ENCODE measurements around the gene ARHGAP6.
"Not testable (repeated sequence)": the region's sequence is repeated elsewhere in the genome, so short reads cannot be mapped to it uniquely, and the experiment has no call there.

The ARHGAP6 gene

GRCh38 chrX:11647138-11647537, 18.6 kb downstream of the ARHGAP6 start:
- no peak for DNase-seq

DNA sequence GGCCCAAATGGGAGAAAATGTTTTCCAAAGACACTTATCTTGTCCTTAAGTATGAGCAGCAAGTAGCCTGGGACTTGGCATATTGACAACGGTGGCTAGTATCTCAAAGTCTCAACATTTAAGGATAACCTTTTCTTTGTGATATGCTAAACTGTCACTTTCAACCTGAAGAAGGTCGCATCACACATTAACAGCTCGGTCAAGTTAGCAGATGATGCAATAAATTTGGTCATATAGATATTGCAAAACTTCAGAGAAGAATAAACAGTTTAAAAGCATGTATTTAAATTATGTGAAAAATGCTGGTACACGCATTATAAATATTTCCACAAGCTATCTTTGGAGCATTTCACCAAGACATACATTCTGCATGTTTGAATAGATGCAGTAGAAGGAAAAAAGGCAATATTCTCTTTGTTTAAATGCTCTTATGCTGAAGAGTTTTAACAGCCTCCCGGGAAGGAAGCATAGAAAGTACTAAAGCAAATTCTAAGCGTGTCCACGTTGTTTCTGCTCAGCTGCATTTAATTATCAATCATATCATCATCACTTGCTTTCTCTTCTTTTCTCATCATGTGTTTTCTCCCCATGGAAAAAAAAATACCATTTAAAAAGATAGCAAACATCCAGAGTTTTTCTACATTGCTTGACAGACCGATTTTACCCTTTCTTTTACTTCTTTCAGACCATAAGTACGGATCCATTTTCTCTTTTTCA, 24.2 kb downstream of the ARHGAP6 start:
- no peak for DNase-seq

- DNase-seq: no peak
These were observed 25.6 kb downstream of the ARHGAP6 start for GRCh38 chrX:11640089-11640488.

DNA sequence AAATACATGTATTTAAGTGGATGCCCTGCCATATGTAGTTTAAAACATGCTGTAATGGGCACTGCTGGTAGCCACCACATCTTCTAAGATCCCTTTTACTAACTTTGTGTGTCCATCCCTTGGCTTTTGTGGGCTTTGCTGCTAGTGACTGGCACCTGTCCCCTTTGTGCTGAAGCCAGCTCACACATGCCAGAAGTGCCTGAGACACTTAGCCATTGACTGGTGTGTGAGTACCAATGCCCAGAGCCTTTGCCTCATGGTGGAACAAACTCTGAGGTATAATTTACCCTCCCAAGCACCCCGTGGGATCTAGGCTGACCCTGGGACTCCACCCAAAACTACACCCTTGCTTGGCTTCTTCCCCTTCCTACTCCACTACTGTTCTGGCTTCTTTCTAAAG, 33.0 kb downstream of the ARHGAP6 start:
- DNase-seq: no peak

DNA sequence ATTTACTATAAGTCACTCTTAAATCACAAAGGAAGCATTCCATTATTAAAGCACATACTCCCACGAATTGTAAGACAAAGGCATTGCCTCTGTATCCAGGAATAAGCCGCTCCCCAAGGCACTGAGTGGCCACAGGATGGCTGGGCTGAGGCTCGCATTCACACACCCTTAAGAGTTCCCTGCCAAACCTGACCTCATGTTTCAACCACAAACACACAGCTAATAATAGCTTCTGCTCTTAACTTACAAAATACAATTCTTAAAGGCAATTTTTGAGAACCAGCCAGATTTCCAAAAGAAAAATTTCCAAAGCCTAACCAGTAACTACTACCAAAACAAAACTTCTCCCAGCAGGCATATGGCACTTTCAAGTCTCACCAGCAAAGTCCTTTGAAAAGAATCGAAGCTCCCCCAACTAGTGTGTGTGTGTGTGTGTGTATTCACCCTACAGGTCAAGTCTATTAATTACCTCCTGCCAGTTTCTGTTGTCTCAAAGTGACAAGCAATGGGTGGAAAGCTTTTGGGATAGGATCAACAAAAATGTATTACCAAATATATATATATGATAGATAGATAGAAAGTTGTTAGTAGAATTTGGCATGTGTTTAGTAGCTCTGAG, 36.0 kb downstream of the ARHGAP6 start:
- DNase-seq: no peak

DNA sequence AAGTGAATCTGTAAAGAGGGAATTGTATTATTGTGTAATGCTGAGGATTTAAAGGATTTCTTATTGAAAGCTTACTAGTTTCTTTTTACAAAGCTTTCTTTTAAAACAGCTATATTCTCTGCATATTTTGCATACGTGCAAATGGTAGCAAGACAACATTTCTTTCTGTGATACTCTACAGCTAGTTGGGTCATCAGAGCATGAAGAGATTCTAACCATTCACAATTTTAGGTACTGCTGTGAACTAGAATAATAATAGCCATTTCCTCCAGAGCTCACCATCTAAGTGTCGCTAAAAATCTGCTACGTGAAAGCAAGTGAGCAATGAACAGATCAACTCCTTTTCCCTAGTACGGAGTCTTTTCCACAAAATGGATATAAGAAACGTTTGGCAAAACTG, 37.3 kb downstream of the ARHGAP6 start:
- no peak for DNase-seq

GRCh38 chrX:11626351-11626750, 39.4 kb downstream of the ARHGAP6 start:
- no peak for DNase-seq

DNA sequence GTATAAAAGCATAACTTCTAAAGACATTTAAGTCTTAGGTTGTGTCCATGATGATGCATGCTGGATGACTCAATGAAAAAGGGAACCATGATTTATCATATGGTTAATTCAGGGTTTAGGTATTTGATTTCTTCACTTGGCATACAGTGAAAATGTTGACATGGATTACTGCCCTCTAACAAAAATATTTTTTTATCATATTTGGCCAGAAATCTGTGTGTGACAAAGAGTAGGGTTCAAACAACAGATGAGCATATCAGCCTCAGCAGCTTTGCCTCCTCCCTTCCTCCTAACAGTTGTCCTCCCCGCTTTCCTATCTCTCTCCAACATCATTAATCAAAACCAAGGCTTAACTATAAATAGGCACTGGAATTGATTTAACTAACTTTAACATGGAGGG, 46.3 kb downstream of the ARHGAP6 start:
- no peak for DNase-seq

DNA sequence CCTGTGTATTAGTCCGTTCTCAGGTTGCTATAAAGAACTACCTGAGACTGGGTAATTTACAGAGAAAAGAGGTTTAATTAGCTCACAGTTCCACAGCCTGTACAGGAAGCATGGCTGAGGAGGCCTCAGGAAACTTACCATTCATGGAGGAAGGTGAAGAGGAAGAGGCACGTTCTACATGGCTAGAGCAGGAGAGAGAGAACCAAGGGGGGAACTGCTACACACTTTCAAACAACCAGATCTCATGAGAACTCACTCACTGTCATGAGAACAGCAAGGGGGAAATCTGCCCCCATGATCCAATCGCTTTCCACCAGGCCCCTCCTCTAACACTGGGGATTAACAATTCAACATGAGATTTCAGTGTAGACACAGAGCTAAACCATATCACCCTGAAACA, 51.5 kb downstream of the ARHGAP6 start:
- not testable (repeated sequence) for DNase-seq

DNA sequence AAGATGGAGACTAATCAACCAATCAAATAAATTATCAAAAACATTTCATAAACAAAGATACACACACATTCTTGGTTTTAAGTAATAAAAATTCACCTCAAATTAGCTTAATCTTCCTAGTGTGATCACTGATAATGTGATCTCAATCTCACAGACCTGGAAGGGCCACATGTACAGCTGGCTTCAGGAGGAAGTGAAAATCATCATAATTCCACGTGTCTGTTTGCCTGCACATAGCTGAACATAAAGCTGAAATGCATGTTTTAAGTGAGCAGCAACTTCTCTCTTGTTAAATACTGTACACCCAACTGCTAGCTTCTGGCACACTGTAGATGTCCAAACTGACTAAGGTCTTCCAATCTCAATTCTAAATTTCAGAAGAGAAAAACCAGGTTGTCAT, 53.8 kb downstream of the ARHGAP6 start:
- DNase-seq: no peak

GRCh38 chrX:11611161-11611560, 54.6 kb downstream of the ARHGAP6 start:
- DNase-seq: no peak

GRCh38 chrX:11609109-11609508, 56.6 kb downstream of the ARHGAP6 start:
- no peak for DNase-seq

GRCh38 chrX:11606408-11606807, 59.3 kb downstream of the ARHGAP6 start:
- no peak for DNase-seq

DNA sequence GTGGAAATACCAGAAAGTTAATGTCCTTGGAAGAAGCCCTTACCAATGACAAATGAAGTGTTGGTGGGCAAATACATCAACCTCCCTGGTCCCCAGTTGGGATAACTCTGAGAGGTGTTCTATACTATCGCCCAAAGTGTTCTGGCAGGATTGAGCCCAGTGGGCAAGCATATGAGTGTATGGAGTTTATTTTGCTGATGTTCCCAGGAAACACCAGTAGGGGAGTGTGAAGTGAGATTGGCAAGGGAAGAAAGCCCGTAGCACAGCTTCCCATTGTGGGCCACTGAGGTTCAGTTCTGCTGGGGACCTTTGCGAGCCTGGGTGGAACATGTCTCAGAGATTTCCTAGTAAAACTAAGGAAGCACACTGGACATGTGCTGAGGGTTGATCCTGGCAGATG, 65.1 kb downstream of the ARHGAP6 start:
- DNase-seq: no peak

DNA sequence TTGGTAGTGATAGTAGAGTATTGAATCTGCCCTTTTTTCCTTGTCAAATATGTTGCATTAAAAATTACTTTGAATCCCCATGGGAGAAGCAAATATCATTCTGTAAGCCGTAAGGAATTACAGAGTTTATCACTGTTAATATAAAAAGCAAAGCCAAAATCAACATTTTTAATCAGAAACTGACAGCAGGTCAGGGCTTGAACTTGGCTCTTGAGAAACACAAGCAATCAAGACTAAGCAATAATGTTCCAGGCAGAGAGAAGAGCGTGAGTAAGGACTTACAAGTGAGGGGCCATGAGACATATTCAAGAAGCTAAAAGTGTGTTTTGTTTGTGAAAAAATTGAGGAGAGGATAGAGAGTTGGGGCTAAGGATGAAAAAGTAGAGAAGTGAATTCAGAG, 68.2 kb downstream of the ARHGAP6 start:
- DNase-seq: no peak

GRCh38 chrX:11591723-11592346, 73.9 kb downstream of the ARHGAP6 start:
- DNase-seq: no peak

- no peak for DNase-seq
These were observed 76.1 kb downstream of the ARHGAP6 start for GRCh38 chrX:11589641-11590040.

DNA sequence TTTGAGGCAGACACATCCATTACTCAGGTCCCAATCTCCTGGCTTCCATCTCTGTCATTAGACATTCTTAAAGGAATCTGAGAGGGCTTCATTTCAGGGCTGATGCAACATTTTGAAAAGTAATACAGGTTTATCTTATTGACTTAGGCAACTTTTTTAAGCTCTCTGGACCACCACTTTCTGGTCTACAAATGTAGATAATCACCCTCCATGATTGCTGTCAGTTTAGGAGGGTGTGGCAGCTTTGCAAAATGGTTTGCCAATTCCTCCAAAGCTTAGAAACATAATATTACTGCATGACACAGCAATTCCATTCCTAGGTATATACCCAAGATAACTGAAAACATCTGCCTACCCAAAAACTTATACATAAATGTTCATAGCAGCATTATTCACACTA, 77.6 kb downstream of the ARHGAP6 start:
- DNase-seq: no peak

DNA sequence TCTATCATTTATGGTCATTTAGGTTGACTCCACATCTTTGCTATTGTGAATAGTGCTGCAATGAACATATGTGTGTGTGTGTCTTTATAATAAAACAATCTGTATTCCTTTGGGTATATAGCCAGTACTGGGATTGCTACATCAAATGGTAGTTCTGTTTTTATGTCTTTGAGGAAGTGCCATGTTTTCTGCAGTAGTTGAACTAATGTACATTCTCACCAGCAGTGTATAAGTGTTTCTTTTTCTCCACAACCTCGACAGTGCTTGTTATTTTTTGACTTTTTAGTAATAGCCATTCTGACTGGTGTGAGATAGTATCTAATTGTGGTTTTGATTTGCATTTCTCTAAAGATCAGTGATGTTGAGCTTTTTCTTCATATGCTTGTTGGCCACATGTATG, 80.5 kb downstream of the ARHGAP6 start:
- no peak for DNase-seq

DNA sequence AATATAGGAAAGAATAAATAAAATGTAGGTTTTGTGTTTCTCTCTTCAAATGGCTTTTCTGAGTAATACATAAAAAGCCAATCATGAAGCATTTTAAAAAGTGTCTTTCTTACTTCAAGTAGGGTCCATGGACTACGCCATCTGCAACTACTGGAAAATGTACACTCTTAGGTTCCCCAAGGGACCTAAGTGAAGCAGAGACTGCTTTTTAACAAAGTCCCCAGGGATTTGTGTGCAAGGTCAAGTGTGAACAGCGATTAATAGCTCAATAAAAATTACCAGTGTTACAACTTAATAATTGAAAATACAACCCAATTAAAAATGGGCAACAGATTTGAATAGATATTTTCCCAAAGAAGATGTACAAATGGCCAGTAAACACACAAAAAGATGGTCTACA, 84.9 kb downstream of the ARHGAP6 start:
- no peak for DNase-seq

- no peak for DNase-seq
These were observed 85.8 kb downstream of the ARHGAP6 start for GRCh38 chrX:11579636-11580600.

GRCh38 chrX:11578301-11578700, 87.4 kb downstream of the ARHGAP6 start:
- DNase-seq: not testable (repeated sequence)

DNA sequence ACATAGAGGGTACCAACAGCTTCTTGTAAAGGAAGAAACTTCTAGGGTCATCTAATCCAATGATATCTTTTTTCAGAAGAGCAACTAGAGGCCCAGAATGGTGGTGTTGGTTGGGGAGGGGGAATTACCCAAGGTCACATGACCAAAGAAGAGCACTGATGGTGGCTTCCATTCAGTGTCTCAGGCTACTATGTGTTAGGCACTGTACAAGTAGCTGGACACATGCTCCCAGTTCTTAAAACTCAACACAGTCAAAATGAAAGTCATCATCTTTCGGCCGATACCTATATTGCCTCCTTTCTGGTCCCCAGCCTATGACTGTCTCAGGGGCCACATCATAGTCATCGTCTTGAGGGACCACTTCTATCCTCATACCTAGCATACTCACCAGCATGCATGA, 88.1 kb downstream of the ARHGAP6 start:
- DNase-seq: no peak

All from cortex of kidney (tissue), 1 donor.